GM12878 (cell line): ENCODE results near the gene SIVA1. TPM values are rescaled to one million over a fixed set of nuclear protein-coding genes. Genes with fewer than 3 reads are reported as not detected.

Source experiments
- ATAC-seq: fragments of 200-7000 bp; cut with Tn5 transposase; 3 replicates; pipeline ENCODE4 v1.9.1; 2020; ENCODE audit warnings: mild to moderate bottlenecking, moderate library complexity
- BruUV-seq: library from RNA; stranded (reverse); fragments of 400-500 nt; replicated peaks from 2 replicates; lab custom pipeline; 2021; lab: Mats Ljungman, UMichigan
- CTCF ChIA-PET: fragments of 300-600 bp; sonication (Branson Sonifier 250); formaldehyde crosslinking; extraction: SDS; loops from one replicate; lab custom pipeline; 2021; ENCODE audit warnings: inconsistent platforms; lab: Yijun Ruan, JAX
- POLR2A ChIA-PET: fragments of 350-600 bp; formaldehyde crosslinking; extraction: SDS; loops from one replicate; lab custom pipeline; 2021; ENCODE audit warnings: inconsistent platforms; lab: Charles Lee
- RAD21 ChIA-PET: fragments of 300-600 bp; sonication (Branson Sonifier 250); formaldehyde crosslinking; loops from one replicate; lab custom pipeline; 2023; ENCODE audit warnings: antibody characterized with exemption; ENCODE audit not compliant: unreplicated experiment; lab: Charles Lee
- SMC1A ChIA-PET: fragments of 300-600 bp; sonication (Branson Sonifier 250); formaldehyde crosslinking; loops from one replicate; lab custom pipeline; 2023; ENCODE audit not compliant: unreplicated experiment, uncharacterized antibody; lab: Charles Lee
- DNase-seq: peaks from one replicate; pipeline ENCODE4 v3.0.0-alpha.2; 2011; ENCODE audit warnings: low read depth, low spot score
- FAIRE-seq: peaks from 3 replicates; lab custom pipeline; 2011; peaks lifted over from hg19 to GRCh38; lab: Jason Lieb, UNC
- H2AFZ ChIP-seq: 2 replicates; pipeline ENCODE4 v1.6.0; 2011; ENCODE audit warnings: low read depth, low read length, control low read depth; ENCODE audit not compliant: control insufficient read depth
- H3K27ac ChIP-seq: 2 replicates; pipeline ENCODE4 v1.5.1; 2011; ENCODE audit warnings: control low read depth; ENCODE audit not compliant: control insufficient read depth, insufficient read depth
- H3K27me3 ChIP-seq, 2 experiments: replicated peaks in 1 of 2; 2 replicates each; pipeline versions ENCODE4 v1.6.0 to v1.6.1; 2011; ENCODE audit warnings: low read length in 1 of 2; ENCODE audit not compliant: control insufficient read depth in 2 of 2, insufficient read depth in 2 of 2
- H3K36me3 ChIP-seq, 2 experiments: 2 replicates each; pipeline ENCODE4 v1.5.1; 2011; ENCODE audit warnings: low read length in 1 of 2; ENCODE audit not compliant: control insufficient read depth in 2 of 2, insufficient read depth in 2 of 2
- H3K4me1 ChIP-seq: 2 replicates; pipeline ENCODE4 v1.6.1; 2011; ENCODE audit warnings: mild to moderate bottlenecking, low read length, moderate library complexity, mixed read lengths; ENCODE audit not compliant: control insufficient read depth, insufficient read depth
- H3K4me2 ChIP-seq: 2 replicates; pipeline ENCODE4 v1.6.0; 2011; ENCODE audit warnings: control low read depth; ENCODE audit not compliant: control insufficient read depth, insufficient read depth
- H3K4me3 ChIP-seq: fragments of 200-600 bp; sonication (generic); 2 replicates; pipeline ENCODE4 v1.5.1; 2016
- H3K79me2 ChIP-seq: 2 replicates; pipeline ENCODE4 v1.6.0; 2011; ENCODE audit warnings: low read length; ENCODE audit not compliant: control insufficient read depth, insufficient read depth
- H3K9ac ChIP-seq: 2 replicates; pipeline ENCODE4 v1.8.0; 2011; ENCODE audit warnings: low read length, control low read depth, mixed read lengths; ENCODE audit not compliant: control insufficient read depth, insufficient read depth
- H3K9me3 ChIP-seq: replicated peaks from 3 replicates; pipeline ENCODE4 v1.5.1; 2011; ENCODE audit warnings: mild to moderate bottlenecking, low read length; ENCODE audit not compliant: control insufficient read depth, insufficient read depth
- H4K20me1 ChIP-seq: 2 replicates; pipeline ENCODE4 v1.6.0; 2011; ENCODE audit not compliant: control insufficient read depth, insufficient read depth
- ATF7 ChIP-seq: fragments of 450-650 bp; IDR thresholded peaks from 2 replicates; pipeline ENCODE4 v1.6.1; 2016; ENCODE audit warnings: low read depth, mild to moderate bottlenecking
- BRCA1 ChIP-seq: IDR thresholded peaks from 2 replicates; pipeline ENCODE4 v1.6.1; 2011; ENCODE audit warnings: low read depth, low read length, improper control_type of control experiment
- EED ChIP-seq: sonication (generic); IDR thresholded peaks from 2 replicates; pipeline ENCODE4 v1.6.1; 2016; ENCODE audit warnings: antibody characterized with exemption, low read depth
- IKZF1 ChIP-seq: fragments of 450-650 bp; conservative IDR thresholded peaks from 2 replicates; pipeline ENCODE4 v1.6.1; 2017; ENCODE audit warnings: antibody characterized with exemption, mild to moderate bottlenecking
- PML ChIP-seq: IDR thresholded peaks from 2 replicates; pipeline ENCODE4 v1.6.1; 2012; ENCODE audit warnings: low read length, inconsistent platforms
- RCOR1 ChIP-seq: conservative IDR thresholded peaks from 2 replicates; pipeline ENCODE4 v1.6.1; 2012; ENCODE audit warnings: low read depth, low read length, improper control_type of control experiment
- WGBS: methylation state at CpG from one replicate; pipeline ENCODE4 v1.1.6; 2016; ENCODE audit warnings: low lambda C conversion rate; ENCODE audit not compliant: insufficient replicate concordance, insufficient coverage; ENCODE audit errors: missing lambda C conversion rate; 5-methylcytosine and 5-hydroxymethylcytosine counted together
- in situ Hi-C: fragments of 300-500 bp; cut with MboI; formaldehyde crosslinking; loops from 9 replicates; pipeline ENCODE4 v1.14.3; 2018; ENCODE audit warnings: mixed read lengths
- intact Hi-C: fragments of 100-400 bp; cut with micrococcal nuclease; formaldehyde crosslinking; loops from one replicate; pipeline ENCODE4 v1.14.2; 2022; ENCODE audit not compliant: unreplicated experiment
- polyA plus RNA-seq, 11 experiments: library from polyadenylated mRNA; depleted of rRNA in 4 of 11; unstranded in 6 of 11; stranded (reverse) in 5 of 11; fragments of >200 nt; fragmentation: Nextera tagmentation in 4 of 11; fragmentation: Illumina TruSeq in 1 of 11; extraction: Ambion mirVana in 4 of 11; extraction: Trizol in 1 of 11; gene quantifications; 1 replicate in 1 of 11; 2 replicates in 10 of 11; pipeline versions ENCODE4 v1.2.1 to v1.2.3, GENCODE V29; 2011 to 2016; ENCODE audit warnings: inconsistent platforms in 2 of 11, missing spikeins in 2 of 11, low read depth in 1 of 11
- total RNA-seq, 4 experiments: library from RNA; depleted of rRNA in 3 of 4; stranded (reverse); fragments of >200 nt in 3 of 4; fragmentation: Illumina TruSeq in 1 of 4; extraction: Trizol in 1 of 4; gene quantifications; 2 replicates each; pipeline versions ENCODE4 v1.2.1 to v1.2.3, GENCODE V29; 2013 to 2021
- TF ChIP-seq, protein P1 (sequence below): fragments of 450-650 bp; IDR thresholded peaks from 2 replicates; pipeline ENCODE4 v1.6.1; 2017; ENCODE audit warnings: antibody characterized with exemption, mild to moderate bottlenecking, moderate library complexity
- TF ChIP-seq, protein P2 (sequence below): fragments of 450-650 bp; IDR thresholded peaks from 2 replicates; pipeline ENCODE4 v1.6.1; 2017; ENCODE audit warnings: borderline replicate concordance

Gene SIVA1
- total and polyA plus RNA-seq, 10 of the 15 experiments (the other 5 are each of a cell fraction or from before 2014, with no cell fraction given): 4.6 to 282 (median 106) TPM

DNA sequence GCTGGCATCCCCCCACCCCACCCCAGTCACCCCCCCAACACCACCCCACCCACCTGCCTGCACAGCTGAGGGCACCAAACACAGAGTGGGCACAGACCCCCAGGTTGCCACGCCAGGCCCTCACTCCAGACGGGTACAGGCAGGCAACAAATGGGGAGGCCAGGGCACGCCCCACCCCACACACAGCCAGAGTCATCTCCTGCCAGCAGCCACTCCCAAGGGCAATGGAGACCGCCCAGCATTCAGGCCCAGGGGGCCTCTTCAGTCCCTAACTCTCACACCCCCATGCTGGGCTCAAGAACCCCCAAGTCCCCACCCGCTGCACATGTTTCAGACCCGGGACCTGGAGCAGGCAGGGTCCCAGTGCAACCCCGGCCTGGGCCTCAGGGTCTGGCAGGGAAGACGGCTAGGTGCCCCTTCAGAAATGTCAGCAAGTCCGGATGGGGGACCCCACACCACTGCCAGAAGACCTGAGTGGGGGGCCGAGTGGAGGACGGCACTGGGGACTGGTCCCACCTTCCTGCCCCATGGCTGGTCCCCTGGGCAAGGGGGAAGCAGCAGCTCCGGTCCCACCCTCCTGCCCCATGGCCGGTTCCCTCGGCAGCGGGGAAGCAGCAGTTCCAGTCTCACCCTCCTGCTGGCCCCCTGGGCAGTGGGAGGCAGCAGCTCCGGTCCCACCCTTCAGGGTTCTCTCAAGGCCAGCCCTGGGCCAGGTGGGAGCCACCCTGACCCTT, 30.7 kb downstream of the SIVA1 start (continued):
- TF ChIP-seq, protein P1, sequence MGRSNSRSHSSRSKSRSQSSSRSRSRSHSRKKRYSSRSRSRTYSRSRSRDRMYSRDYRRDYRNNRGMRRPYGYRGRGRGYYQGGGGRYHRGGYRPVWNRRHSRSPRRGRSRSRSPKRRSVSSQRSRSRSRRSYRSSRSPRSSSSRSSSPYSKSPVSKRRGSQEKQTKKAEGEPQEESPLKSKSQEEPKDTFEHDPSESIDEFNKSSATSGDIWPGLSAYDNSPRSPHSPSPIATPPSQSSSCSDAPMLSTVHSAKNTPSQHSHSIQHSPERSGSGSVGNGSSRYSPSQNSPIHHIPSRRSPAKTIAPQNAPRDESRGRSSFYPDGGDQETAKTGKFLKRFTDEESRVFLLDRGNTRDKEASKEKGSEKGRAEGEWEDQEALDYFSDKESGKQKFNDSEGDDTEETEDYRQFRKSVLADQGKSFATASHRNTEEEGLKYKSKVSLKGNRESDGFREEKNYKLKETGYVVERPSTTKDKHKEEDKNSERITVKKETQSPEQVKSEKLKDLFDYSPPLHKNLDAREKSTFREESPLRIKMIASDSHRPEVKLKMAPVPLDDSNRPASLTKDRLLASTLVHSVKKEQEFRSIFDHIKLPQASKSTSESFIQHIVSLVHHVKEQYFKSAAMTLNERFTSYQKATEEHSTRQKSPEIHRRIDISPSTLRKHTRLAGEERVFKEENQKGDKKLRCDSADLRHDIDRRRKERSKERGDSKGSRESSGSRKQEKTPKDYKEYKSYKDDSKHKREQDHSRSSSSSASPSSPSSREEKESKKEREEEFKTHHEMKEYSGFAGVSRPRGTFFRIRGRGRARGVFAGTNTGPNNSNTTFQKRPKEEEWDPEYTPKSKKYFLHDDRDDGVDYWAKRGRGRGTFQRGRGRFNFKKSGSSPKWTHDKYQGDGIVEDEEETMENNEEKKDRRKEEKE: no peak
- TF ChIP-seq PML (no peak), BRCA1 (no peak), RCOR1 (no peak), ATF7 (no peak)
- TF ChIP-seq, all 136 proteins: peak for 0

DNA sequence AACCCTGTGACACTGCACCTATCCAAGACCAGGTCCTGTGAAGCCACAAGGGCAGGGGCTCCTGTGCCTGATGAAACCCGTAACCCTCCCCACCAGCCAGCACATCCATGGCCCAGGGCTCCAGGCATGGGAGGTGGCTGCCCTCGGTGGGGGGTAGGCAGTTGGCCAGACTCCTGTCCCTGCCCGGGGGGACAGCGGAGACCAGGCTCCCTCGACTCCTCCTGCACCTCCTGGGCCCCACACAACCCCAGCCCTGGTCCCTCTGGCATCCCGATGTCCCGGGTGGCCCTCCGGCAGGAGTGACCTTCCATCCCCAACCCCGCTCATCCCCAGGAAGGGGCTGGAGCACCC, 31.2 kb downstream of the SIVA1 start:
- SMC1A ChIA-PET: no interaction called here

More for the DNA sequence above, 31.2 kb downstream of the SIVA1 start:
- TF ChIP-seq BRCA1 (no peak), IKZF1 (no peak), EED (no peak)
- TF ChIP-seq, protein P2, sequence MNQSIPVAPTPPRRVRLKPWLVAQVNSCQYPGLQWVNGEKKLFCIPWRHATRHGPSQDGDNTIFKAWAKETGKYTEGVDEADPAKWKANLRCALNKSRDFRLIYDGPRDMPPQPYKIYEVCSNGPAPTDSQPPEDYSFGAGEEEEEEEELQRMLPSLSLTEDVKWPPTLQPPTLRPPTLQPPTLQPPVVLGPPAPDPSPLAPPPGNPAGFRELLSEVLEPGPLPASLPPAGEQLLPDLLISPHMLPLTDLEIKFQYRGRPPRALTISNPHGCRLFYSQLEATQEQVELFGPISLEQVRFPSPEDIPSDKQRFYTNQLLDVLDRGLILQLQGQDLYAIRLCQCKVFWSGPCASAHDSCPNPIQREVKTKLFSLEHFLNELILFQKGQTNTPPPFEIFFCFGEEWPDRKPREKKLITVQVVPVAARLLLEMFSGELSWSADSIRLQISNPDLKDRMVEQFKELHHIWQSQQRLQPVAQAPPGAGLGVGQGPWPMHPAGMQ: no peak
- Histone ChIP-seq H3K4me1 (no peaks in the 10 kb centered on the region), H3K4me3 (no peak overlapping the region), H3K27me3 (no peaks in the 10 kb centered on the region), H3K36me3 (peaks cover 0 to 4% of the 10 kb centered on the region in 2 experiments; a peak in 2 of 4 replicates), H3K27ac (no peak overlapping the region), H3K9ac (no peak overlapping the region), H3K4me2 (no peak overlapping the region), H4K20me1 (peaks cover 3% of the 10 kb centered on the region; the same call in 1 of the 2 replicates), H3K79me2 (no peaks in the 10 kb centered on the region), H2AFZ (no peak overlapping the region), H3K9me3 (no peaks in the 10 kb centered on the region)
- DNase-seq (no peak), ATAC-seq (no peak), FAIRE-seq (no peak)
- 100% methylated on average over 9 of the region's 9 CpGs for WGBS
- in situ Hi-C loops (no loop called here), intact Hi-C loops (no loop called here)
- no TSS peak for BruUV-seq
- POLR2A ChIA-PET: no interaction called here
- RAD21 ChIA-PET: no interaction called here
- CTCF ChIA-PET: no interaction called here
